NCI-H128 (cell line): ENCODE data around the gene ELP4.

Experiments
- DNase-seq: peaks from one replicate; lab custom pipeline; 2025; ENCODE audit not compliant: unreplicated experiment; lab: John Stamatoyannopoulos, UW

Gene ELP4

GRCh38 chr11:31808721-31809540, 299.4 kb downstream of the ELP4 start:
- no peak for DNase-seq

DNA sequence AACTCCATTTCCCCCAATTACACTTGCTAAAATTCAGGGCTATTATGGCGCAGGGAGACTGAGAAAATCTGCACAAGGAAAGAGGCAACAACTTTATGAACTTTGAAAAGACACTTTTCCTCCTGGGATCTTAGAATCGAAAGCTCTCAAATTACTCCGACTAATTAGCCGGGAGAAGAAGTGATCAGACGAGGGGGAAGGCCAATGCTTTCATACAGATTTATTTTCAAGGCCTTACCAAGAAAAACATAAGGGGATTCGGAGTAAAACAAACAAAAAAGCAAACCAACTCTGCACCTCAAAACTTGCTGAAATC, 299.9 kb downstream of the ELP4 start:
- DNase-seq: no peak

GRCh38 chr11:31809857-31810778, 300.6 kb downstream of the ELP4 start:
- no peak for DNase-seq

DNA sequence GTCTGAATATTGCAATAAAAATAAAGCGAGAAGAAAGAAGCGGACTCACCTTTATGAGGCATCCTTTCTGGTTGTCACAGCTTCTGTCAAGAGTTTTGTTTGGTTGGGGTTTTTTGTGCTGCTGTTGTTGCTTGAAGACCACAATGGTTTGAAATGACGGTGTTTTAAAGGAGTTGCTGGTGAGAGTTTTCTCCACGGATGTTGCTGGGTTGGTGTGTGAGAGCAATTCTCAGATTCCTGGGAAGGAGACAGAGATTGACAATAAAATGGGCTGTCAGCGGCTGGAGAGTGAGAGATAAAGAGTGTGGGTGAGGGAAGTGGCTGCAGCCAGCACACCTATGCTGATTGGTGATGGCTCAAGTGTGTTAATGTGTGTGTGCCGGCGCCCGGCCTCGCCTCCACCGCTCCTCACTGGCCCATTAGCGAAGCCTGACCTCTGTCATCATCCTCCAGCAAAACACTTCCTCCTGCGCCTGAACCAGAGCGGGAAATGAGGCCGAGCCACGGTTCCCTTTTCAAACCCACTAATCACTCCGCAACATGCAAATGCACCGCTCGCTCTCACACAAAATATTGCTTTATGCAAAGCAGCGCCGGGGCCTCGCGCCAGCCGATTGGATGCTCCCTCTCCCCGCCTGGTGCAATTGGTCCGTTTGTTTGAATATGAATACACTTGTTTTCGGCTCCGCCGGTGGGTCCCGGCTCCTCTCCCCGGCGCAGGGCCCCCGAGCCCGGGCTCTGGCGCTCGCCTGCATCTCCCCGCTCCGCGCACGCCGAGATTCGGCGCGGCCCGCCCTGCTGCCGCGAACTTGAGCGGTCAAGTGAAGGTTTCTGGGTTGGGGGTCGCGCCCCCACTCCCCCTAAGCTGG, 301.4 kb downstream of the ELP4 start, which contains the start of gene PAX6:
TSS of gene PAX6 (minus strand) at position 544 of the 869 bp plus-strand sequence. CDS start 4,911 bp downstream, outside the sequence.
- peak; percentile 62 for DNase-seq

GRCh38 chr11:31812383-31813381, 303.1 kb downstream of the ELP4 start:
- no peak for DNase-seq

GRCh38 chr11:31813391-31814175, 304.0 kb downstream of the ELP4 start:
- no peak for DNase-seq

DNA sequence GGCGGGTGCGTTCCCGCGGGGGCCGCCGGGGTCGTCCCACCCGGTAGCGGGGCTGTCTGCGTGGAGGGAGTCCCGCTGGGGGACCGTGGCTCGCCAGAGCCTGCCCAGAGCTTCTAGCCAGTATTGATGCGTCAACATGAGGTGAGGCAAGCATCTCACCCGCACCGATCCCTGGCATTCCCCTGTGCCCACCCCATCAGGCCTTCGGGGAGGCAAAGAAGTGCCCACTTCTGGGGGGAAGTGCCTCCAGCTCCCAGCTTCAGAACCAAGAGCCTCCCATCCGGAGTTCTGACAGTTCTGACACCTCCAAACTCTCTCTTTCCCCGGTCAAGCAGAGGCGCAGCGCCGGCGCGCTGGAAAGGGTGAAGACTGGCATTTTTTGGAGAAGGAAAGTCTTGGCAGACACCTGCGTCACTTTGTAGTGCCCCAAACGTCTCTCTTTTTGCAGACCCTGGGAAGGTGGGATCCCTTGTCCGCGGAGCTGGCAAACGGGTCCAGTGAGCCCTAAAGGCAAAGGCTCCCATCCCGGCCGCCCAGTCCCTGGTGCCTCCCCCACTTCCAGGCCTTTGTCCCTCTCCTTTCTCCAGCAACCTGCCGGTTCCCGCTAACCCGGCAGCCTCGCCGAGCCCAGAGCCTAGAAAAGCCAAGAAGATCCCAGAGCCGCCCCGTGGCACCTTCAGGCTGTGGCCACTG, 304.8 kb downstream of the ELP4 start:
- no peak for DNase-seq

GRCh38 chr11:31815711-31816467, 306.3 kb downstream of the ELP4 start:
- DNase-seq: no peak

GRCh38 chr11:31816468-31817053, 307.0 kb downstream of the ELP4 start:
- DNase-seq: no peak

- no peak for DNase-seq
Observed at GRCh38 chr11:31817054-31817620, 307.6 kb downstream of the ELP4 start.

DNA sequence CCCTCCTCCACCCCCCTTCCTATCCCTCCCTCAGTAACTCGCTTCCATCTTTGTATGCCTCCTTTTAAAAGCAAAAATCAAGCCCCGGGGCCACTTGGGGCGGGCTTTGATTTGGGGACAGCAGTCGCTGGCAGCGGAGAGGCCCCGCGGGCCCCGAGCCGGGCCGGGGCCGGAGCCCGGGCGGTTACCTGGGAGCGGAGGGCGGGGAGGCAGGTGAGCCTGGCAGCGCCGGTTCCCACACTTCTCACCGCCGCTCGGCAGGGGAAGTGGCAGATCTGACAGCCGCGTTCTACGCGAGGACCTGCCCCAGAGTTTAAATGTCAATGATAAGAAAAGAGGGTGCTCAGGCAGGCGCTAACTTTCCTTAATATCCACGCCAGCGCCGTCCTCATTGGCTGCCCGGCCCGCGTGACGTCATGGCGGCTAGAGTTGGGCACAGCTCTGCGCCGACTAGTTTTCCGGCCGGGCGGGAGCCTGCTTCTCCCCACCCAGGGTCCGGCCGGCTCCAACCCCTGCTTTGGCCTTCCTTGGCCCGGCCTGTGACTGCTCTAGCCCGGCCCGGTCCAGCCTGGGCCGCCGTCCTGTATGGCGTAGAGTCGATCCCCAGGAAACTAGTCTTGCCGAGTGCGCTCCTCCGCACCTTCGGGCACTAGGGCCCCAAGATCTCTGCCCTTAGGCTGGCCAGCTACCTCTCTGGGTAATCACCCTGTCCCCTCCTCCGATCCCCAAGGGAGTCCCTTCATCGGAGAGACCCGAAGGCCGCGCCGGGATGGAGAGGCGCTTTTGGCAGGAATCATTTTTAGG, 308.3 kb downstream of the ELP4 start:
- no peak for DNase-seq

DNA sequence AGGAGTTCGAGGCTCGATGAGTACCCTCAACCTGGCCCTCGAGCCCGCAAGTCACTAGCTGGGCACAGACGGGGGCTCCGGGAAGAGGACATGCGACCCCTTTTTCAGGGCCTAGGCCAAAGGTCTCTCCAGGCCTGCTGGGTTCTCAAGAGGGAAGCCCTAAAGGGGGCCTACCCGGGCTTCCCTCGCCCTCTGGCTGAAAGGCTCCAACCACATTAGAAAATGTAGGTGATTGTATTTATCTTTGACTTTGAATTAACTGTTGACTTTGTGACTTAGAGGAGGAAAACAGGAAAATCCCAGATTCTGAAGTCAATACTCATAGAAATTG, 308.8 kb downstream of the ELP4 start:
- no peak for DNase-seq

GRCh38 chr11:31818874-31819331, 309.3 kb downstream of the ELP4 start:
- no peak for DNase-seq

GRCh38 chr11:31819621-31820437, 310.3 kb downstream of the ELP4 start:
- no peak for DNase-seq

DNA sequence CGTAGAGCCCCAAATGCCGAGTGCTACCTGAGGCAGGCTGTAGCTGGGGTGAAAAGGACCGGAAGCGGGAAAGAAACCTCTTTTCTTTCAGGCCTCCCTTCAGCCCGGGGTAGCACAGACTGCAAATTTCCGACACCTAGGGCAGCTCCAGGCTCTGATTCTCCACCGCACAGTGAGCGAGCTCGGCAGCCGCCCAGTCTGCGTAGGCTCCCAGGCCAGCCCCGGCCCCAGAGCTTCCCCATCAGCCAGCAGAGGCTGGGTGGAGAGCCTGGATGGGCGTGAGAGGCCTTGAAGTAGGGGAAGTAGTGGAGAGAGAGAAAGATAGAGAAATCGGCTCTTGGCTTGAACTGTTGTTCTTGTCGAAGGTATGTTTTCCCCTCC, 310.9 kb downstream of the ELP4 start:
- no peak for DNase-seq
